Neural cell (in vitro differentiated cells): Measurements from ENCODE around the gene RGL4. TPM values are rescaled to one million over a fixed set of nuclear protein-coding genes. Genes with fewer than 3 reads are reported as not detected.

Experiments
- H2AFZ ChIP-seq: fragments of 200-600, 300-800 bp; sonication (generic), shearing (Covaris generic); 2 replicates; pipeline ENCODE4 v1.6.0; 2014; ENCODE audit warnings: low read depth, mild to moderate bottlenecking, antibody characterized with exemption, low read length, moderate library complexity
- H3F3A ChIP-seq: fragments of 200-600 bp; shearing (Covaris generic); 2 replicates; pipeline ENCODE4 v1.6.1; 2016; ENCODE audit warnings: mild to moderate bottlenecking, moderate library complexity, mixed read lengths, antibody characterized with exemption, low read length; ENCODE audit not compliant: insufficient read depth, poor library complexity, severe bottlenecking
- H3K27ac ChIP-seq: fragments of 200-600, 300-800 bp; sonication (generic), shearing (Covaris generic); 2 replicates; pipeline ENCODE4 v1.5.1; 2014; ENCODE audit warnings: mild to moderate bottlenecking, low read length, moderate library complexity
- H3K27me3 ChIP-seq: fragments of 300-800, 200-600 bp; sonication (generic), shearing (Covaris generic); 2 replicates; pipeline ENCODE4 v1.6.0; 2014; ENCODE audit warnings: mild to moderate bottlenecking, low read depth, low read length, moderate library complexity; ENCODE audit not compliant: insufficient read depth
- H3K36me3 ChIP-seq: fragments of 300-800, 200-600 bp; sonication (generic), shearing (Covaris generic); 2 replicates; pipeline ENCODE4 v1.5.1; 2014; ENCODE audit warnings: mild to moderate bottlenecking, antibody characterized with exemption, low read length, moderate library complexity; ENCODE audit not compliant: insufficient read depth
- H3K4me2 ChIP-seq: fragments of 300-800, 200-600 bp; sonication (generic), shearing (Covaris generic); 2 replicates; pipeline ENCODE4 v1.6.0; 2014; ENCODE audit warnings: mild to moderate bottlenecking, low read length
- H3K4me3 ChIP-seq: fragments of 300-800, 200-600 bp; sonication (generic), shearing (Covaris generic); 2 replicates; pipeline ENCODE4 v1.5.1; 2014; ENCODE audit warnings: mild to moderate bottlenecking, low read length, moderate library complexity
- H3K79me2 ChIP-seq: fragments of 200-600 bp; shearing (Covaris generic); replicated peaks from 2 replicates; pipeline ENCODE4 v1.6.0; 2014; ENCODE audit warnings: mild to moderate bottlenecking, low read length, moderate library complexity; ENCODE audit not compliant: insufficient read depth
- H3K9ac ChIP-seq: fragments of 300-800, 200-600 bp; sonication (generic), shearing (Covaris generic); 2 replicates; pipeline ENCODE4 v1.6.1; 2016; ENCODE audit warnings: mild to moderate bottlenecking, low read length, mixed read lengths
- H3K9me2 ChIP-seq: fragments of 200-600 bp; shearing (Covaris generic); 2 replicates; pipeline ENCODE4 v1.6.1; 2016; ENCODE audit warnings: mild to moderate bottlenecking, low read length, mixed read lengths; ENCODE audit not compliant: insufficient read depth
- H3K9me3 ChIP-seq: fragments of 200-600, 300-800 bp; sonication (generic), shearing (Covaris generic); 2 replicates; pipeline ENCODE4 v1.6.1; 2016; ENCODE audit warnings: mild to moderate bottlenecking, mixed run types, low read length, moderate library complexity, mixed read lengths
- H4K20me1 ChIP-seq: fragments of 200-600 bp; shearing (Covaris generic); 2 replicates; pipeline ENCODE4 v1.6.1; 2016; ENCODE audit warnings: mild to moderate bottlenecking, mixed run types; ENCODE audit not compliant: insufficient read depth
- CTCF ChIP-seq: fragments of 450-650 bp; IDR thresholded peaks from 2 replicates; pipeline ENCODE4 v1.5.1; 2014; ENCODE audit warnings: antibody characterized with exemption, mild to moderate bottlenecking, moderate library complexity; ENCODE audit not compliant: poor library complexity, severe bottlenecking
- EP300 ChIP-seq: fragments of 450-650 bp; conservative IDR thresholded peaks from 2 replicates; pipeline ENCODE4 v1.6.1; 2014; ENCODE audit warnings: antibody characterized with exemption, mild to moderate bottlenecking, moderate library complexity; ENCODE audit not compliant: poor library complexity, severe bottlenecking
- EZH2 ChIP-seq: fragments of 200-600, 300-800 bp; shearing (Covaris generic), sonication (generic); IDR thresholded peaks from 2 replicates; pipeline ENCODE4 v1.6.1; 2014; ENCODE audit warnings: antibody characterized with exemption, low read length, borderline replicate concordance, mild to moderate bottlenecking; ENCODE audit not compliant: insufficient read depth, poor library complexity, severe bottlenecking
- MXI1 ChIP-seq: fragments of 450-650 bp; conservative IDR thresholded peaks from 2 replicates; pipeline ENCODE4 v1.6.1; 2014; ENCODE audit warnings: antibody characterized with exemption, mild to moderate bottlenecking; ENCODE audit not compliant: poor library complexity, severe bottlenecking
- POLR2AphosphoS5 ChIP-seq: IDR thresholded peaks from 2 replicates; pipeline ENCODE4 v1.6.1; 2012
- RAD21 ChIP-seq: fragments of 450-650 bp; conservative IDR thresholded peaks from 2 replicates; pipeline ENCODE4 v1.6.1; 2014; ENCODE audit warnings: antibody characterized with exemption, mild to moderate bottlenecking, moderate library complexity
- REST ChIP-seq: IDR thresholded peaks from 2 replicates; pipeline ENCODE4 v1.6.1; 2012; ENCODE audit warnings: borderline replicate concordance
- SMC3 ChIP-seq: fragments of 450-650 bp; conservative IDR thresholded peaks from 2 replicates; pipeline ENCODE4 v1.6.1; 2014; ENCODE audit warnings: antibody characterized with exemption, mild to moderate bottlenecking, moderate library complexity; ENCODE audit not compliant: poor library complexity
- TAF1 ChIP-seq: IDR thresholded peaks from 2 replicates; pipeline ENCODE4 v1.6.1; 2012; ENCODE audit warnings: low read depth
- polyA plus RNA-seq: library from polyadenylated mRNA; depleted of rRNA; stranded (reverse); fragments of >200 nt; gene quantifications from 2 replicates; pipeline ENCODE4 v1.2.3, GENCODE V29; 2014

RGL4 gene
- polyA plus RNA-seq, 1 donor from 2014 or later, result not detected

- no peaks in the 10 kb centered on the region for H3F3A ChIP-seq
Measured at GRCh38 chr22:23697031-23697970, 6.5 kb downstream of the RGL4 start.

More at GRCh38 chr22:23697031-23697970, 6.5 kb downstream of the RGL4 start:
- TF ChIP-seq EP300 (no peak), POLR2AphosphoS5 (no peak), EZH2 (no peak), MXI1 (no peak), REST (no peak), SMC3 (no peak), TAF1 (no peak), RAD21 (no peak), CTCF (no peak)
- H3K9ac ChIP-seq, result no peak overlapping the region
- H3K27me3 ChIP-seq, result no peaks in the 10 kb centered on the region
- H3K9me2 ChIP-seq, result no peaks in the 10 kb centered on the region
- H3K27ac ChIP-seq, result no peak overlapping the region
- no peak overlapping the region for H2AFZ ChIP-seq
- no peaks in the 10 kb centered on the region for H3K9me3 ChIP-seq
- H4K20me1 ChIP-seq, result no peaks in the 10 kb centered on the region
- no peak overlapping the region for H3K4me3 ChIP-seq
- H3K4me2 ChIP-seq, result no peak overlapping the region
- no peaks in the 10 kb centered on the region for H3K79me2 ChIP-seq
- peaks cover 4% of the 10 kb centered on the region for H3K36me3 ChIP-seq
